ELF-1 (cell line): ENCODE measurements around the gene CIDEB.
A peak's percentile ranks its signal among the peaks of the same experiment; 100 is the strongest.
"Not testable (repeated sequence)": the region's sequence is repeated elsewhere in the genome, so short reads cannot be mapped to it uniquely, and the experiment has no call there.

Source experiments
- DNase-seq: peaks from one replicate; pipeline ENCODE4 v3.0.0-alpha.2; 2016; ENCODE audit warnings: low read depth, low spot score

CIDEB gene, protein sequence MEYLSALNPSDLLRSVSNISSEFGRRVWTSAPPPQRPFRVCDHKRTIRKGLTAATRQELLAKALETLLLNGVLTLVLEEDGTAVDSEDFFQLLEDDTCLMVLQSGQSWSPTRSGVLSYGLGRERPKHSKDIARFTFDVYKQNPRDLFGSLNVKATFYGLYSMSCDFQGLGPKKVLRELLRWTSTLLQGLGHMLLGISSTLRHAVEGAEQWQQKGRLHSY

GRCh38 chr14:24307575-24308341, at the start of gene CIDEB:
CIDEB (minus strand) TSS chr14:24307977; CDS start chr14:24307858, 119 bp downstream.
- DNase-seq: peak; percentile 81

DNA sequence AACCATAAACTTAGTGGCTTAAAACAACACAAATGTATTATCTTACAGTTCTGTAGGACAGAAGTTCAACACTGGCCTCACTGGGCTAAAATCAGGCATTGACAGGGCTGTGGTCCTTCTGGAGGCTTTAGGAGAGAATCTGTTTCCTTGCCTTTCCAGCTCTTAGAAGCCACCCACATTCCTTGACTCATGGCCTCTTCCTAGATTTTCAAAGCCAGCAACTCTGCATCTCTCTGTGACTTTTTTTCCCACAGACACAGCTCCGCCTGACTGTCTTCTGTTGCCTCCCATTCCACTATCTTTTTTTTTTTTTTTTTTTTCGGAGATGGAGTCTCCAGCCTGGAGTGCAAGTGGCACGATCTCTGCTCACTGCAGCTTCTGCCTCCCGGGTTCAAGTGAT, 48.4 kb upstream of the CIDEB start:
- DNase-seq: no peak

DNA sequence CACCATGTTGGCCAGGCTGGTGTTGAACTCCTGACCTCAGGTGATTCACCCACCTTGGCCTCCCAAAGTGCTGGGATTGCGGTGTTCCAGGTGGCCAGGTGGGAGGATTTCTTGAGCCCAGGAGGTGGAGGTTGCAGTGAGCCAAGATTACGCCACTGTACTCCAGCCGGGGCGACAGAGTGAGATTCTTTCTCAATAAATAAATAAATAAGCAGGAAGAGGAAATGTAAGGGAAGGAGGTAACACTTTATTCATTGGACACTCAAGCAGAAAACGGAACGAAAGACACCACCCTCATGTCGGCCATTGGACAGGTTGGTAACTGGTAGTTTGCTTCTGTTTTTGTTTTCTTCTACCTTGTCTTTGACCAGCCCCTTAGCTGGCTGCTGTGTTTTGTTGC, 47.2 kb upstream of the CIDEB start:
- DNase-seq: no peak

- not testable (repeated sequence) for DNase-seq
Observed at GRCh38 chr14:24354482-24354825, 46.7 kb upstream of the CIDEB start.

DNA sequence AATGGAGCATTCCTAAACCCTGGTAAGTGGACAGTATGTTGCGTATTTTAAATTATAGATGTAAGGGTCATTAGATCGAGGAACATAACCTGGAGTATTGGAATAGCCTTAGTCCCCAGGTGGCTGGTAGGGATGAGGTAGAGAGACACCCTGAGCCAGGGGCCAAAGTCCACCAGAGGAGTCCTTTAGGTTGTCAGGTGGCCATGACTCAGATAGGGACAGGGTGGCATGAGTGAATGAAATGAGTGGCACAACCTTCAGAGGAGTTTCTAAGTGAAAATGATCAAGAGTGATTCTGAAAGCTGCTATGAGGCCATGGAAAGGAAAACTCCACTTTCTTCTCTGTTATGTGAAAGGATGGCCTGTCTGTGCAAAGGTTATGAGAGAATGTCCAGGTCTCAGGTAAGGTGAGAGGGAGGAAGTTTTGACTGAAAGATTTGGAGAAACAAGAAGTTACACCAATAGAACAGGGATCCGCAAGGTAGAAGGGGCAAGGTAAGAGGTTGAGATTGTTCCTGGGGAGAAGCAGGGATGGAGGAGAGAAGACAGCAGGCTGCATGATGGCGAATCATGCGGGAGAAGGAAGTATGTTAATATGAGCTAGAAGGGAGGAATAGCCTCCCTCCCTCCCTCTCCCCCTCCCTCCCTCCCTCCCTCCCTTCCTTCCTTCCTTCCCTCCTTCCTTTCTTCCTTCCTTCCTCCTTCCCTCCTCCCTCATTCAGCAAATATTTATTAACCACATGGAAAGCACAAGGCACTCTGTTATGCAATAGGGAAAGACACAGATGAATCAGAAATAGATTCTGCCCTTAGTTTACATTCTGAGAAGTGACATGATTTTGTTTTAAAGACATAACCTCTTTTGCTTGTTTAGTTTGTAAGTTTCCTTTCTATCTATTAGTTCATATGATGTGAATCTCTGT, 46.0 kb upstream of the CIDEB start:
- DNase-seq: no peak

GRCh38 chr14:24351517-24351916, 43.7 kb upstream of the CIDEB start:
- no peak for DNase-seq

GRCh38 chr14:24349742-24350141, 42.0 kb upstream of the CIDEB start:
- DNase-seq: no peak

DNA sequence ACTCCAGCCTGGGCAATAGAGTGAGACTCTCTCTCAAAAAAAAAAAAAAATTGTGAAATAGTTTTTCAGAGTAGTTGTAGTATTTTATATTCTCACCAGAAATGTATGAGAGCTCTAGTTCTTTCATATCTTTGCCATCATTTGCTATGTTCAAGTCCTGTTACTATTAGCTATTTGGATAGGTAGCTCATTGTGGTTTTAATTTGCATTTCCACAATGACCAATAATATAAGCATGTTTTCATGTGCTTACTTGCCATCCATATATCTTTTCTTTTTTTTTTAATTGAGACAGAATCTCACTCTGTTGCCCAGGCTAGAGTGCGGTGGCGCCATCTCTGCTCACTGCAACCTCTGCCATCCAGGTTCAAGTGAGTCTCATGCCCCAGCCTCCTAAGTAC, 40.4 kb upstream of the CIDEB start:
- DNase-seq: no peak

GRCh38 chr14:24347134-24347533, 39.4 kb upstream of the CIDEB start:
- no peak for DNase-seq

DNA sequence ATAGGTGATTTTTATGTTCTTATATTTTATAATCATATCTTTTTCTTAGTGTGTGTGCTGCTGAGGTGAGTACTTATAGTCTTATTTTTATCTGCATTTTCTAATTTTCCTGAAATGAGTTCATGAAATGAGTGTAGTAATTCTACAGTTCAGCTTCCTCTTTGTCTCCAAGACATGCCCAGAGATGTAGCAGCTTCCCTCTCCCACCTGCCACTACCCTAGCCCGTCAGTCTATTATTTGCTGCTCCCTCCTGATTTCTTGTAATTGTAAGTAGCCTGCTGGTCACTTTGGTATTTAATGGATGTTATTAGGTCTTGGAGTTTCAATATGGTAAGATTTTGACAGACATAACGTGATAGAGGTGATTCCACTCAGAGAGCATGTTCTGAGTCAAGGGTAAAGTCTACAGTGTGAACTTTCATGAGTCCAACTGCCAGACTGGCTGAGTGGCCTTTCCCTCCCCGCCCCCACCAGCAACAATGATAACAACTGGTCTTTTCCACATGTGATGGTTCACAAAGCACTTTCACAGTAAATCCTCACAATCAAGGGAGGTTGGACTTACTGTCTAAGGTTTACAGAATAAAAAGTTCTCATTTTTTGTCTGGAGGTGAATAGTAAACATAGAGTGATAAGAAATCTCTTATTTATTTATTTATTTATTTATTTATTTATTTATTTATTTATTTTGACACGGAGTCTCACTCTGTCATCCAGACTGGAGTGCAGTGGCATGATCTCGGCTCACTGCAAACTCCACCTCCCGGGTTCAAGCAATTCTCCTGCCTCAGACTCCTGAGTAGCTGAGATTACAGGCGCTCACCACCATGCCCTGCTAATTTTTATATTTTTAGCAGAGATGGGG, 36.3 kb upstream of the CIDEB start:
- DNase-seq: no peak

- DNase-seq: no peak
Observed at GRCh38 chr14:24342889-24343288, 35.1 kb upstream of the CIDEB start.

GRCh38 chr14:24340606-24341005, 32.8 kb upstream of the CIDEB start:
- no peak for DNase-seq

DNA sequence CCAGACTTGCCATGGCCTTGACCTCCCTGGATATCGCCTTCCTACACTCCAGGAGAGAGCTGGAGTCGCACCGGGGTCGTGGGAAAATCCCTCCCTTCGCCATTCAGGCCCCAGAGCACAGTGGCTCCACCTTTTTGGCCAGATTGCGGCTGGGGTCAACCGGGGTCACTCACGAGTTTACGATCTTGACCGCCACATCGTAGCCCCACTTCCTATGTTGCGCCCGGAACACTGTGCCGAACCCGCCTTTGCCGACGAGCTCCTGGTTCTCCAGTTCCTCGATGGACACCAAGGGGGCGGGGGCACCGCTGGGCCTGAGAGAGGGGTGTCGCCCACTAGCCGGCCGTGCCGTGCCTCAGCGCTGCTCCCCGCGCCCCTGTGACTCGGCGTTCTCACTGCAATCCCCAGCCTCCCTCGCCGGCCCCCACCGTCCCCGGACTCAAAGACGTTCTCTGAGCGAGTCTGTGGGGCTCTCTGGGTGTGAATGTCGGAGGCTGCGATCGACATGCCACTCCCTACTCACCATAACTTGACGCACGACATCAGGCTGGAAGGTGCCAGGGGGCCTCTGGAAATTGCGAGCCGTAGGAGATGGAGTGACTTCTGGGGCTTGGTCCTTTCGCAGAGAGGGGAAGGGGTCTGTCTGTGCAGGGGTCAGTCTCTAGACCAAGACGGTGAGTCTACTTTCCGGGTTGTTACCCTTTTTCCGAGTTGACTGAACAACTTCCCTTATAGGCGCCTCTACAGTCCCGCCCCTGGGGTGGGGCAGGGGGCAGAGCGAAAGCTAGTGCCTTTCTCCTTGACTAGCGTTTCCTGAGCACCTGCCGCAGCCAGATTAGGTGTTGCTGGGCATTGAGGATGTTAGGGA, 31.7 kb upstream of the CIDEB start, which contains the start of gene RIPK3:
Gene RIPK3, minus strand, starts transcription at position 708 of the 868 bp plus-strand sequence. Its CDS starts 165 bp downstream, at position 543.
- DNase-seq: no peak

DNA sequence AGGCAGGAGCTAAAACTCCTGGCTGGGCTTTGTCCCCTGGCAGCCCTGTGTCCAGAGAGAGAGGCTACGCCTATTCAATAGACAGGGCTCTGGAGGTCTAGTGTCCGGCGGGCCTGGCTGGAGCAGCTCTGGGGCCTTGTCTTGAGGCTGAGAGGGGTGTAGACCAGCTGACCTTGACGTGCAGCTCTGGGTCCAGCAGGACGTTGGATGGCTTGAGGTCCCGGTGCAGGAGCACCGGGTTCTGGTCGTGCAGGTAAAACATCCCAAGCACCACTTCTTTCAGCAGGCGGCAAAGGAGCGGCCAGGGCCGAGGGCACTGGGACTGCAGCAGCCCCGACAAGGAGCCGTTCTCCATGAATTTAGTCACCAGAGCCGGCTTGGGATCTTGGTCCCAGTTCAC, 31.1 kb upstream of the CIDEB start:
- DNase-seq: no peak

- no peak for DNase-seq
Observed at GRCh38 chr14:24337824-24338175, 30.0 kb upstream of the CIDEB start.

DNA sequence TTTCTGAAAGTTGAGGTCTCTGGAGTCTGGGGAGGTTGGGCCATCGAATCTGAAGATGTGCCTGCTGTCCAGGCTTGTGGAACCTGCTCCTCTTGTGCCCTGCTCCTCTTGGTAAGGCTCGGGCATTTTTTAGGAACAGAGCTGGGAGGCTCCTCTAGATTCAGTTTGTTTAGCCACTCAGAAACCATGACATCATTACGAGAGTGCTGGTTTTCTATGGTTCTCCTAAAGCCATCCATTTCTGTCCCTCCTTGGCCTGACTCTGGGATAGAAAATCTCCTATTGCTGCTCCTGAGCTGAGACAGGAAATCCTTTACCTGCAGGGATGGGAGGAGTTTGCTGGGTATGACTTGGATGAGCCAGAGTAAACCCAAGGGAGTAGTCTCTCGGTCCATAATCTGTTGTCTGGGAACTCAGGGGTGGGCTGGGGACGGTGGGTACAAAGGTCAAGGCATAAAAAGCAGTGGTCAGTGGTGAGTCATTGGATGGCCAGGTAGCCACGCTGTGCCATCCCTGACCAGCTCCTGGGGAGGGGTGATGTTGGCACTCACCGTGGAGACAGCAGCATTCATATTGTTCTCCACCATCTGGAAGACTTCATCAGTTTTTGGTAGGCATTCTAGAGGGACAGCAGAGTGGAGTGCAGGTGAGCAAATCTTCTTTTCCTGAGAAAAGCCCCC, 29.5 kb upstream of the CIDEB start:
- no peak for DNase-seq

DNA sequence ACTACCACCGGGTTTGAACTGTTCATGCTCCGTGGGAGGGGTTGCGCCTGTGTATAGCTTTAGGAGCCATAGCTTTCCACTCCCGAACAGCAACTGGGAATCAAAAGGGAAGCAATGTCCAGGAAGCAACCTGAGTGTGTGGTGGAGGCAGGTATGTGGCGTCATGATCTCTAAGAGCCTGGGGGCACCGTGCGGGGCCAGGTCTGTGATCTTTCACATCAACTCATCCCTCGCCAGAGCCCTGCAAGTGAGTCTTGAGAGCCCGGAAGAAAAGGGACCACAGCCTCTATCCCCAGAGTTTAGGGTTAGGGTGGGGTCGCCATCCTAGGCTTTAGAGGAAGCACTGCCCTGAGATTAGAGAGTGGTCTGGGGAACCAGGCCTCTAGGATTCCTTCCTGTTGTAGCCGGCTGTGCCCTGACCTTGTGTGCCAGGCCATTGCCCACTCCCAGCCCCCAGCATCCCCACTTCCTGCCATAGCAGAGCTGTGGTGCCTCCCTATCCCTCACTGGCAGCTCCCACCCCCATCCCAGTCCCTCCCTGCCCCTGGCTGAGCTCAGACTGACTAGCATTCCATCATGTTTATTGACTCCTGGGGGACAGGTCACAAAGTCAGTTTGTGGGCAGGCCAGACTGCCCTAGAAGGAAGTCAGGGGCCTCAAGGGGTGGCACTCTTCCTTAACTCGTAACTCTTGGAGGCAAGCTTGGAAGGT, 27.8 kb upstream of the CIDEB start:
- DNase-seq: peak; percentile 64

DNA sequence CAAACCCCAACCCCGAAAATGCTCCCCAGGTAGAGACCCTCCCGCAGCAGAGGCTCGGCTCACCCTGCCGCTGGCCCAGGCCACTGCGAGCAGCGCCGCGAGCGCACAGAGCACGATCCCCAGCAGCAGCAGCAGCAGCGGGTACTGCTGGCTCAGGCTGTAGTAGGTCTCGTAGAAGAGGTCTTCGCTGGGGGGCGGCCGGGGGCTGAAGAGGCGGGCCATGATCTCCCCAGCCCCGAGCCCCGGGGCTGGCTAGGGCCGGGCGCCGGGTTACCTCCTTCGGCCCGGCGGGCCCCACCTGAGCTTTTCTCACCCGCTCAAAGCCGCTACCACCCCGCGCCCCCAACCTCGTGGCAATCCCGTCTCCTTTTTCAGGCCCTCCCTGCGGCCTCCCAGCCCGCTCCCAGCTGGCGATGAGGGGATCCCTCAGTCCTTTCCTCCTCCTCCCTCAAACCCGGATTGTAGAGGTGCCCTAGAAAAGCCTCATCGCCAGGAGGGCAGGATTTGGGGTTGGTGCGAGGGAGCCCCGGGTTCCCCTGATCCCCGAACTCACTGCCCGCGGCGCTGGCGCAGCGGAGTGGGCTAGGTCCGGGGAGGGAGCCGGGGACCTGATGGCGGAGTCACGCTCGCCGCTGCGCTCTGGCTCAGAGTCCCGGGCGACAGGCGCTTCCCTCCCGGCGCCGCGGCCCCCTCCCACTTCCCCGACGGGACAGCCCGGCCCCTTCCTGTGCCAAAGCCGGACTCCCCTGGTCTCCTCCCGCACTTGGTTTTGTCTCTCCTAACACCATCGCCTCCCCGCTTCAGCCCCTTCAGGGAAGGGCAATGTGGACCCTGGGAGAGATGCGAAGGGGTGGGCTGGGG, 26.9 kb upstream of the CIDEB start, which contains the start of gene ADCY4:
Gene ADCY4, minus strand, starts transcription at position 641 of the 861 bp plus-strand sequence. Its CDS starts 419 bp downstream, at position 222.
- DNase-seq: peak; percentile 44
